GM12878 (cell line): ENCODE measurements around the gene TMEM30A. TPM values are rescaled to one million over a fixed set of nuclear protein-coding genes. Genes with fewer than 3 reads are reported as not detected.

Source experiments
- ATAC-seq: fragments of 200-7000 bp; cut with Tn5 transposase; 3 replicates; pipeline ENCODE4 v1.9.1; 2020; ENCODE audit warnings: mild to moderate bottlenecking, moderate library complexity
- BruUV-seq: library from RNA; stranded (reverse); fragments of 400-500 nt; replicated peaks from 2 replicates; lab custom pipeline; 2021; lab: Mats Ljungman, UMichigan
- CTCF ChIA-PET: fragments of 300-600 bp; sonication (Branson Sonifier 250); formaldehyde crosslinking; extraction: SDS; loops from one replicate; lab custom pipeline; 2021; ENCODE audit warnings: inconsistent platforms; lab: Yijun Ruan, JAX
- POLR2A ChIA-PET: fragments of 350-600 bp; formaldehyde crosslinking; extraction: SDS; loops from one replicate; lab custom pipeline; 2021; ENCODE audit warnings: inconsistent platforms; lab: Charles Lee
- RAD21 ChIA-PET: fragments of 300-600 bp; sonication (Branson Sonifier 250); formaldehyde crosslinking; loops from one replicate; lab custom pipeline; 2023; ENCODE audit warnings: antibody characterized with exemption; ENCODE audit not compliant: unreplicated experiment; lab: Charles Lee
- SMC1A ChIA-PET: fragments of 300-600 bp; sonication (Branson Sonifier 250); formaldehyde crosslinking; loops from one replicate; lab custom pipeline; 2023; ENCODE audit not compliant: unreplicated experiment, uncharacterized antibody; lab: Charles Lee
- DNase-seq: peaks from one replicate; pipeline ENCODE4 v3.0.0-alpha.2; 2011; ENCODE audit warnings: low read depth, low spot score
- FAIRE-seq: peaks from 3 replicates; lab custom pipeline; 2011; peaks lifted over from hg19 to GRCh38; lab: Jason Lieb, UNC
- H2AFZ ChIP-seq: 2 replicates; pipeline ENCODE4 v1.6.0; 2011; ENCODE audit warnings: low read depth, low read length, control low read depth; ENCODE audit not compliant: control insufficient read depth
- H3K27ac ChIP-seq: 2 replicates; pipeline ENCODE4 v1.5.1; 2011; ENCODE audit warnings: control low read depth; ENCODE audit not compliant: control insufficient read depth, insufficient read depth
- H3K27me3 ChIP-seq, 2 experiments: replicated peaks in 1 of 2; 2 replicates each; pipeline versions ENCODE4 v1.6.0 to v1.6.1; 2011; ENCODE audit warnings: low read length in 1 of 2; ENCODE audit not compliant: control insufficient read depth in 2 of 2, insufficient read depth in 2 of 2
- H3K36me3 ChIP-seq, 2 experiments: 2 replicates each; pipeline ENCODE4 v1.5.1; 2011; ENCODE audit warnings: low read length in 1 of 2; ENCODE audit not compliant: control insufficient read depth in 2 of 2, insufficient read depth in 2 of 2
- H3K4me1 ChIP-seq: 2 replicates; pipeline ENCODE4 v1.6.1; 2011; ENCODE audit warnings: mild to moderate bottlenecking, low read length, moderate library complexity, mixed read lengths; ENCODE audit not compliant: control insufficient read depth, insufficient read depth
- H3K4me2 ChIP-seq: 2 replicates; pipeline ENCODE4 v1.6.0; 2011; ENCODE audit warnings: control low read depth; ENCODE audit not compliant: control insufficient read depth, insufficient read depth
- H3K4me3 ChIP-seq: fragments of 200-600 bp; sonication (generic); 2 replicates; pipeline ENCODE4 v1.5.1; 2016
- H3K79me2 ChIP-seq: 2 replicates; pipeline ENCODE4 v1.6.0; 2011; ENCODE audit warnings: low read length; ENCODE audit not compliant: control insufficient read depth, insufficient read depth
- H3K9ac ChIP-seq: 2 replicates; pipeline ENCODE4 v1.8.0; 2011; ENCODE audit warnings: low read length, control low read depth, mixed read lengths; ENCODE audit not compliant: control insufficient read depth, insufficient read depth
- H3K9me3 ChIP-seq: replicated peaks from 3 replicates; pipeline ENCODE4 v1.5.1; 2011; ENCODE audit warnings: mild to moderate bottlenecking, low read length; ENCODE audit not compliant: control insufficient read depth, insufficient read depth
- H4K20me1 ChIP-seq: 2 replicates; pipeline ENCODE4 v1.6.0; 2011; ENCODE audit not compliant: control insufficient read depth, insufficient read depth
- ATF2 ChIP-seq: IDR thresholded peaks from 2 replicates; pipeline ENCODE4 v1.6.1; 2012; ENCODE audit warnings: low read length, inconsistent platforms
- CBFB ChIP-seq: IDR thresholded peaks from 2 replicates; pipeline ENCODE4 v1.6.1; 2016; ENCODE audit warnings: antibody characterized with exemption, low read depth
- CREM ChIP-seq: IDR thresholded peaks from 2 replicates; pipeline ENCODE4 v1.6.1; 2014; ENCODE audit warnings: antibody characterized with exemption, low read depth
- DPF2 ChIP-seq: fragments of 450-650 bp; IDR thresholded peaks from 2 replicates; pipeline ENCODE4 v1.6.1; 2017; ENCODE audit warnings: mild to moderate bottlenecking
- MYB ChIP-seq: fragments of 150-350 bp; IDR thresholded peaks from 2 replicates; pipeline ENCODE4 v1.6.1; 2014; ENCODE audit warnings: mild to moderate bottlenecking, low read depth, low read length, borderline replicate concordance
- NFYA ChIP-seq: IDR thresholded peaks from 2 replicates; pipeline ENCODE4 v1.6.1; 2011; ENCODE audit warnings: low read depth, mild to moderate bottlenecking, low read length, improper control_type of control experiment, borderline replicate concordance
- NR2C1 ChIP-seq: fragments of 450-650 bp; IDR thresholded peaks from 2 replicates; pipeline ENCODE4 v1.6.1; 2017; ENCODE audit warnings: antibody characterized with exemption, mild to moderate bottlenecking, moderate library complexity
- POLR2AphosphoS5 ChIP-seq: IDR thresholded peaks from 2 replicates; pipeline ENCODE4 v1.6.1; 2011; ENCODE audit warnings: mild to moderate bottlenecking, low read length, inconsistent platforms
- SIX5 ChIP-seq: IDR thresholded peaks from 2 replicates; pipeline ENCODE4 v1.6.1; 2011; ENCODE audit warnings: mild to moderate bottlenecking, low read depth, low read length, moderate library complexity; ENCODE audit not compliant: severe bottlenecking
- SMC3 ChIP-seq: IDR thresholded peaks from 2 replicates; pipeline ENCODE4 v1.6.1; 2011; ENCODE audit warnings: low read length, improper control_type of control experiment, borderline replicate concordance
- TCF3 ChIP-seq: IDR thresholded peaks from 2 replicates; pipeline ENCODE4 v1.6.1; 2012; ENCODE audit warnings: low read depth, mild to moderate bottlenecking, low read length, borderline replicate concordance; ENCODE audit not compliant: insufficient read depth
- WRNIP1 ChIP-seq: IDR thresholded peaks from 2 replicates; pipeline ENCODE4 v1.6.1; 2011; ENCODE audit warnings: low read depth, low read length, improper control_type of control experiment, borderline replicate concordance
- ZNF217 ChIP-seq: fragments of 450-650 bp; IDR thresholded peaks from 2 replicates; pipeline ENCODE4 v1.6.1; 2017; ENCODE audit warnings: antibody characterized with exemption, mild to moderate bottlenecking
- ZNF622 ChIP-seq: fragments of 450-650 bp; IDR thresholded peaks from 2 replicates; pipeline ENCODE4 v1.6.1; 2017; ENCODE audit warnings: mild to moderate bottlenecking, inconsistent platforms
- WGBS: methylation state at CpG from one replicate; pipeline ENCODE4 v1.1.6; 2016; ENCODE audit warnings: low lambda C conversion rate; ENCODE audit not compliant: insufficient replicate concordance, insufficient coverage; ENCODE audit errors: missing lambda C conversion rate; 5-methylcytosine and 5-hydroxymethylcytosine counted together
- in situ Hi-C: fragments of 300-500 bp; cut with MboI; formaldehyde crosslinking; loops from 9 replicates; pipeline ENCODE4 v1.14.3; 2018; ENCODE audit warnings: mixed read lengths
- intact Hi-C: fragments of 100-400 bp; cut with micrococcal nuclease; formaldehyde crosslinking; loops from one replicate; pipeline ENCODE4 v1.14.2; 2022; ENCODE audit not compliant: unreplicated experiment
- polyA plus RNA-seq, 11 experiments: library from polyadenylated mRNA; depleted of rRNA in 4 of 11; unstranded in 6 of 11; stranded (reverse) in 5 of 11; fragments of >200 nt; fragmentation: Nextera tagmentation in 4 of 11; fragmentation: Illumina TruSeq in 1 of 11; extraction: Ambion mirVana in 4 of 11; extraction: Trizol in 1 of 11; gene quantifications; 1 replicate in 1 of 11; 2 replicates in 10 of 11; pipeline versions ENCODE4 v1.2.1 to v1.2.3, GENCODE V29; 2011 to 2016; ENCODE audit warnings: inconsistent platforms in 2 of 11, missing spikeins in 2 of 11, low read depth in 1 of 11
- total RNA-seq, 4 experiments: library from RNA; depleted of rRNA in 3 of 4; stranded (reverse); fragments of >200 nt in 3 of 4; fragmentation: Illumina TruSeq in 1 of 4; extraction: Trizol in 1 of 4; gene quantifications; 2 replicates each; pipeline versions ENCODE4 v1.2.1 to v1.2.3, GENCODE V29; 2013 to 2021

TMEM30A gene
- total and polyA plus RNA-seq, 10 of the 15 experiments (the other 5 are each of a cell fraction or from before 2014, with no cell fraction given) = 11.9 to 61.6 (median 43.2) TPM

DNA sequence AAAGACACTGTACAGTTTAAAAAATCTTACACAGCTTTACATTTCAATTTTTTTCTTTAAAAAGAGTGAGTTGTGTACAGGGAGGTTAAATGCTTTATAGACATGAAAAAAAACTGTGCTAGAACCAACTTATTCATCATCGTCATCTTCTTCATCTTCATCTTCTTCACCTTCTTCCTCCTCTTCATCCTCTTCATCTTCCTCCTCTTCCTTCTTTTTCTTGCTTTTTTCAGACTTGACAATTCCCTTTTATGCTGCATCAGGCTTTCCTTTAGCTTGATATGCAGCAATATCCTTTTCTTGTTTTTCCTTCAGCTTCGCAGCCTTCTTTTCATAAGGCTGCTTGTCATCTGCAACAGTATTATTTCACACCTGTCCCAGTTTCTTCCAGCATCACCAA is 34.3 kb upstream of the TMEM30A start:
- DNase-seq (no peak), ATAC-seq (no peak), FAIRE-seq (no peak)
- H3K9me3 ChIP-seq = no peaks in the 10 kb centered on the region; the same call in 2 of the 3 replicates
- no peak overlapping the region for H3K4me3 ChIP-seq
- H3K9ac ChIP-seq = no peak overlapping the region
- ChIA-PET RAD21 (no interaction called here), POLR2A (no interaction called here), SMC1A (interaction anchor here (0.7 kb wide), 1 partner anchor 801 kb away, joined by 3 read pairs; no protein-coding TSS in a partner anchor), CTCF (no interaction called here)
- no peak overlapping the region for H3K4me2 ChIP-seq
- no TSS peak for BruUV-seq
- H3K79me2 ChIP-seq = no peaks in the 10 kb centered on the region
- intact Hi-C loops = no loop called here
- H3K27ac ChIP-seq = no peak overlapping the region
- no peaks in the 10 kb centered on the region for H3K27me3 ChIP-seq
- H3K4me1 ChIP-seq = no peaks in the 10 kb centered on the region
- in situ Hi-C loops = no loop called here
- TF ChIP-seq SIX5 (no peak), SMC3 (no peak), TCF3 (no peak), NR2C1 (no peak), CREM (no peak), POLR2AphosphoS5 (no peak), CBFB (no peak), MYB (no peak), ZNF217 (no peak), ATF2 (no peak), NFYA (no peak), ZNF622 (no peak), DPF2 (no peak), WRNIP1 (no peak)
- WGBS = 44% methylated on average over 2 of the region's 2 CpGs
- no peaks in the 10 kb centered on the region for H3K36me3 ChIP-seq
- H4K20me1 ChIP-seq = no peaks in the 10 kb centered on the region
- no peak overlapping the region for H2AFZ ChIP-seq
